Neural cell (in vitro differentiated cells): ENCODE data around the gene TSPAN11.

Experiments used
- CTCF ChIP-seq: fragments of 450-650 bp; IDR thresholded peaks from 2 replicates; pipeline ENCODE4 v1.5.1; 2014; ENCODE audit warnings: antibody characterized with exemption, mild to moderate bottlenecking, moderate library complexity; ENCODE audit not compliant: poor library complexity, severe bottlenecking
- EZH2 ChIP-seq: fragments of 200-600, 300-800 bp; shearing (Covaris generic), sonication (generic); IDR thresholded peaks from 2 replicates; pipeline ENCODE4 v1.6.1; 2014; ENCODE audit warnings: antibody characterized with exemption, low read length, borderline replicate concordance, mild to moderate bottlenecking; ENCODE audit not compliant: insufficient read depth, poor library complexity, severe bottlenecking
- POLR2AphosphoS5 ChIP-seq: IDR thresholded peaks from 2 replicates; pipeline ENCODE4 v1.6.1; 2012
- RAD21 ChIP-seq: fragments of 450-650 bp; conservative IDR thresholded peaks from 2 replicates; pipeline ENCODE4 v1.6.1; 2014; ENCODE audit warnings: antibody characterized with exemption, mild to moderate bottlenecking, moderate library complexity
- REST ChIP-seq: IDR thresholded peaks from 2 replicates; pipeline ENCODE4 v1.6.1; 2012; ENCODE audit warnings: borderline replicate concordance
- TAF1 ChIP-seq: IDR thresholded peaks from 2 replicates; pipeline ENCODE4 v1.6.1; 2012; ENCODE audit warnings: low read depth

GRCh38 chr12:30985814-30986452 is 59.4 kb downstream of the TSPAN11 start:
- TF ChIP-seq EZH2 (no peak), CTCF (peak; percentile 42), TAF1 (no peak), RAD21 (peak; percentile 41), POLR2AphosphoS5 (no peak), REST (no peak)
